Activated CD4-positive, alpha-beta T cell treated with anti-CD3 and anti-CD28 coated beads for 1 hour (primary cell): ENCODE results near the gene DPP3.
A peak's percentile ranks its signal among the peaks of the same experiment; 100 is the strongest.
"Not testable (repeated sequence)": the region's sequence is repeated elsewhere in the genome, so short reads cannot be mapped to it uniquely, and the experiment has no call there.

ENCODE experiments used
- DNase-seq: peaks from one replicate; pipeline ENCODE4 v3.0.0-alpha.2; 2020

DPP3 gene

DNA sequence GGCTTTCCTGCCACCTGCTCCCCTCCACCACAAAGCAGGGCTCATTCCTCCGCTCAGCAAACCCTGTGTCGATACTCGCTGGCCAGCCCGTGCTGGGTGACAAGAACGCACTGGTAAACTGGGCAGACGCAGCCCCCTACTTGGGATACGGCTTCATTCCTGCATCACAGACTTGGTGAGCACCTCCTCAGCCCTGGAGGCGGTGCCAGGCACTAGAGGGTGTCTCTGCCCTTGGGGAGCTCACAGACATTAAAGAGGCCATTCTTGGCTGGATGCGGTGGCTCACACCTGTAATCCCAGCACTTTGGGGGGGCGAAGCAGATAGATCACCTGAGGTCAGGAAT is 59.6 kb downstream of the DPP3 start:
- no peak for DNase-seq

- not testable (repeated sequence) for DNase-seq
Measured at GRCh38 chr11:66540598-66540997, 60.4 kb downstream of the DPP3 start.

GRCh38 chr11:66541892-66542291 is 61.7 kb downstream of the DPP3 start:
- no peak for DNase-seq

- DNase-seq = no peak
Measured at GRCh38 chr11:66542362-66542761, 62.1 kb downstream of the DPP3 start.

DNA sequence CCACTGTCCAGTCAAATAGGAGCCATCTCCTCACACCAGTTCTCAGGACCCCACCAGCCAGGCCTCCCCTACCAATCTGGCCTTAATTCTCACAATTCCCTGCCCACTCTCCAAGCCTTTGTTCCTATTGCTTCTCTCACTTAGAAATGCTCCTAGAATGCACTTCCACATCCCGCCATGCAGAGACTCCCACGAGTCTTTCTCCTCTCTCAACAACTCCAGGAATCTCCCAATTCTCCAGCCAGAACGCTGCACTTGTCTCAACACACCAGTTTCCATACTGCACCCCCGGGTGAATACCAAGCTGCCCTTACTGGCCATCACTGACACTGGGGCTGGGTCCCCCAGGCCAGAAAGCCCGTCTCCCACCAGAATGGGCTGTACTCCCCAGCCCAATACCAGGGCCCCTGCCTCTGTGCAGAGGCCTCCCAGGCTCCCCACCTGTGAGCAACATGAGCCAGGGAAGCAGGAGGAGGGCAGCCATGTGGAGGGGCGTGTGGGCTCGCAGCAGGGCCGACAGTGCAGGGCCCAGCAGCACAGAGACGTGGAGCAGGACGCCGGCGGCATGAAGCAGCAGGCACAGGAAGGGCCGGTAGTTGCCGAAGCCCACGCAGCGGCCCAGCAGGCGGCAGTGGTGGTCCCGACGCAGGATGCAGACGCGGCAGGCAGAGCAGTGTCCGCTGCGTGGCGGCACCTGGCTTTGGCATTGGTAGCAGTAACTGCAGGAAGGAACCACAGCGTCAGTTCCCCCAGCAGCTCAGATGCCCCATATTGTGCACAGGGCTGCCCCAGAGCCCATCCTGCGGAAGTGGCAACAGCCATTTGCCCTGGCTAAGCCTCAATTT is 63.3 kb downstream of the DPP3 start:
- peak; percentile 34 for DNase-seq

DNA sequence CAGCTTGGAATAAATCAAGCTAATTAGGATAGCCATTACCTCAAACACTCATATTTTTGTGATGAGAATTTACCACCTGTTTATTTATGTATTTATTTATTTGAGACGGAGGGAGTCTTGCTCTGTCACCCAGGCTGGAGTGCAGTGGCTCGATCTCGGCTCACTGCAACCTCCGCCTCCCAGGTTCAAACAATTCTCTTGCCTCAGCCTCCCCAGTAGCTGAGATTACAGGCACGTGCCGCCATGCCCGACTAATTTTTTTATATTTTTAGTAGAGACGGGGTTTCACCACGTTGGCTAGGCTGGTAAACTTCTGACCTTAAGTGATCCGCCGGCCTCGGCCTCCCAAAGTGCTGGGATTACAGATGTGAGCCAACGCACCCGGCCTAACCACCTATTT is 64.7 kb downstream of the DPP3 start:
- DNase-seq = not testable (repeated sequence)

- peak; percentile 61 for DNase-seq
Measured at GRCh38 chr11:66545701-66546367, 65.6 kb downstream of the DPP3 start, which contains the start of gene ZDHHC24. TSS of gene ZDHHC24 (minus strand) at chr11:66546048. CDS start at chr11:66546003, 45 bp downstream.

DNA sequence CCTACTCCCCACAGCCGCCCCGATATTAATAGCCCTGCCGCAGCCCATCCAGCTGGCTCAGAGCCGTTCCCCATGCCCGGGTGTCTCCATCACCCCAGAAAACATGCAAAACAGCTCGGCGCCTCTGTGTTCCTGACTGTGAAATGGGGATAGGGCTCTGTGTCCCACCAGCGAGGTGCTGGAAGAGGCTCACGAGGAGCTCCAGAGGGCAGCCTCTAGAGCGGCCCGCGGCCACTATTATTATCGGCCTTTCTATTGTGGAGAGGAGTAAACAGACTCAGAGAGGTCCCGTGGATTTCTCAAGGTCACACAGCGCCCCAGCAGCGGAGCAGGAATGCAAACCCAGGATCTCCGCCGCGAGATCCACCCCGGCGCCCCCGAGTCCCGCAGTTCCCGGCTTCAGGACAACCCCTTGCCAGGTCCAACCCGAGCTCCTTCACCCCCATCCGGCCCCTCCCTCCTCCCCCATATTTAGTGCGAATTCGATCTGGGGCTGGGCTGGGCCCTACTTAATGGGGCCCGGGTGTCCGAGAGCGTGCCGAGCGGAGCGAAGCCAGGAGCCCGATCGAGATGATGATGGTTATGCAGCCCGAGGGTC is 66.2 kb downstream of the DPP3 start, which contains the start of gene ACTN3:
ACTN3 (plus strand) TSS at position 536 of the 598 bp plus-strand sequence; CDS start at position 571, 35 bp downstream.
- no peak for DNase-seq

DNA sequence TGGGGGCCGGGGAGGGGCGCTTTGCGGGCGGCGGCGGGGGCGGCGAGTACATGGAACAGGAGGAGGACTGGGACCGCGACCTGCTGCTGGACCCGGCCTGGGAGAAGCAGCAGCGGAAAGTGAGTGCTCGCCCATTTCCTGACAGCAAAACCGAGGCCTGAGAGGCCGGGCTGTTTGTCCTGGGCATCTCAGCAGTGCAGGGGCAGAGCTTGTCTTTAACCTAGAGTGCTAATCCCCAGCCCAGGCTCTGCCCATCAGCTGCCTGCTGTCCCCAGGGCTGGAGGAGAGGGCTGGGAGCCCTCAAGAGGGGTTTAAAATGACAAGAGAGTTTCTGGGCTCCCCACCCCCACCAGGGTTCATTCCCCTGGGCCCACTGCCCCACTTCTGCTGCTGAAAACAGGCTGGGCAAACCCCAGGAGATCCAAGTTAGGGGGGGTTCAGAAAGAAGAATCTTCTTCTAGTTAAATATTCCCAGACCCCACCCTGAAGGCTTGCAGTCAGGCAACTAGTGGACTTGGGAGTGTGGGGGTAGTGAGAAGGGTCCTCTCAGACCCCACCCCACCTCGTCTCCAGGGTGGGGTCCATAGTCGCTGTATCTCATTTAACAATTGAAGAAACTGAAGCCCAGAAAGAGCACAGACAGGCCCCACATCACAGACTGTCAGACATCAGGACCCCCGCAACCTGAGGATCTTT is 66.9 kb downstream of the DPP3 start:
- no peak for DNase-seq

- no peak for DNase-seq
Measured at GRCh38 chr11:66547662-66548009, 67.4 kb downstream of the DPP3 start.

GRCh38 chr11:66548041-66548440 is 67.8 kb downstream of the DPP3 start:
- no peak for DNase-seq

DNA sequence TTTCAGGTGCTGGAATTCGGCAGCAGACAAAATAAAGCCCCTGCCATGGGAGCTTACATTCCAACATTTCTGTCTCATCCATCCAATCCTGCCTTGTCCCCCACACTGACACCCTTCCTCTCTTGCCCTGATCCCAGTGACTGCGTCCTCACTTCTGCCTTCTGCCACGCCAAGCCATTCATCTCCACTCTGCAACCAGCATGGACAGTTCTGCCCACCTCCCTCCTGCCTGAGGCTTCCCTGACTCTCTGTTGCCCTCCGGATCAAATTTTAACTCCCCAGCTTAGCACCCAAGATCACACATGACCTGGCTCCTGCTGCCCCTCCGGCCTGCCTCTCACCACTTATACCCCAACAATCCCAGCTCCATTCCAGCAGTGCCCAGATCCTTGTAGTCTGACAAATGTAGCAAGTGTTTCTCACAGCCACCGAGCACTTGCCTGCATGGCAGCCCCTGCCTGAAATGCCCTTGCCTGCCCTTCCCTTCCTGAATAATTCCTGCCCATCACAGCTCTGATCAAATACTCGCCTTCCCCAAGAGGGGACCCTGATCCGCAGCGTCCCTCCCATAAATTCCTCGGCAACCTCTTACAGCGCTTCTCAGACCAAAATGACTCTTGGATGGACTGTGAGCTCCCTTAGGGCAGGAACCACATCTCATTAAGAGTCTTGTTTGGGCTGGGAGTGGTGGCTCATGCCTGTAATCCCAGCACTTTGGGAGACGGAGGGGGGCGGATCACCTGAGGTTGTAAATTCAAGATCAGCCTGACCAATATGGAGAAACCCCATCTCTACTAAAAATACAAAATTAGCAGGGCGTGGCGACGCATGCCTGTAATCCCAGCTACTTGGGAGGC is 68.8 kb downstream of the DPP3 start:
- no peak for DNase-seq

- DNase-seq = no peak
Measured at GRCh38 chr11:66549696-66550095, 69.5 kb downstream of the DPP3 start.

DNA sequence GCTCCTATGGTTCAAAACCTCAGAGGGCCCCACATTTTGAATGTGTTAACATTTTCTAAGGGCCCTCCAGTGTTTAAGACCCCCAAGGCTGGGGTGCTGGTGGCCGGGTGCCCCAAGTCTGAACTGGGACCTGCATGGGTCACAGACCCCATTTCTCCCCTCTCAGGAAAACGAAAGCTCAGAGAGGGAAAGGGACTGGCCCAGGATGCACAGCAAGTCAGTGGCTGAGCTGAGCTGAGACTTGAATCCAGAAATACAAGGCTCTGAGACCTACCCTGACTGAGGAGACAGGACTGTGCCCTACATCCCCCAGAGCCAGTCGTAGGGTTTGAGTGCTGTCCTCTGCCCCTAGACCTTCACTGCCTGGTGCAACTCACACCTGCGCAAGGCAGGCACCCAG is 70.7 kb downstream of the DPP3 start:
- no peak for DNase-seq

DNA sequence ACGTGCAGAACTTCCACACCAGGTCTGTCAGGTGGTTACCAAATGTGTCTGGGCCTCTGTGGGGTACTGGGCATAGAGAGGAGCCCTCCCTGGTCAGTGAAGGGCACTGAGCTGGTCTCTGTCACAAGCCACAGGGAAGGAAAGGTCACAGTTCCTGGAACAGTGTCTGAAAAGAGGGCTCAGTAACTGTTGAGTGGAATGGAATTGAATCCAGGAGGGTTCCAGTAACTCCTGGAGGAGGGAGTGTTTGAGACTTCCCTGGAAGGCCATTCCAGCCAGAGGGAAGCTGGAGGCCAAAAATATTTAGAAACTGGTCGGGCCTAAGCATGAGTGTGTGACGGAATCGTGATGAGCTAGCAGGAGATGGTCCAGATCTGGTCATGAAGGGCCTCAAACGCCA is 74.4 kb downstream of the DPP3 start:
- DNase-seq = no peak

- no peak for DNase-seq
Measured at GRCh38 chr11:66555416-66555815, 75.2 kb downstream of the DPP3 start.

DNA sequence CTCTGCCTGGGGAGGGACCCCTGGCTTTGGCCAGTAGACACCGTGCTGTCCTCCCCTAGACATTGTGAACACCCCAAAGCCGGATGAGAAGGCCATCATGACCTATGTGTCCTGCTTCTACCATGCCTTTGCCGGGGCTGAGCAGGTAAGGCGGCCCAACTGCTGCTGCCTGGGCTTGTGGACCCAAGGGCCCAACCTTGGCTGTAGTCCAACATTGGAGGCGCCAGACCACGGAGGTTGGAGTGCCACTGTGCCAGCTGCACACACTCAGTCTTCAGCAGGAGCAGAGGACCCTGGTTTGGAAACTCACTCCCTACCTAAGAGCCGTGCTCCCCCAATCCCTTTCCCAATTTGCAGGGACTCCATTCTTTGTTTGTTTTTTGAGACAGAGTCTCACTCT is 75.9 kb downstream of the DPP3 start:
- no peak for DNase-seq

- DNase-seq = no peak
Measured at GRCh38 chr11:66557733-66558326, 77.6 kb downstream of the DPP3 start.
